ENCODE results near the gene U2AF1.
A peak's percentile ranks its signal among the peaks of the same experiment; 100 is the strongest.
"Not testable (repeated sequence)": the region's sequence is repeated elsewhere in the genome, so short reads cannot be mapped to it uniquely, and the experiment has no call there.

The U2AF1 gene

DNA sequence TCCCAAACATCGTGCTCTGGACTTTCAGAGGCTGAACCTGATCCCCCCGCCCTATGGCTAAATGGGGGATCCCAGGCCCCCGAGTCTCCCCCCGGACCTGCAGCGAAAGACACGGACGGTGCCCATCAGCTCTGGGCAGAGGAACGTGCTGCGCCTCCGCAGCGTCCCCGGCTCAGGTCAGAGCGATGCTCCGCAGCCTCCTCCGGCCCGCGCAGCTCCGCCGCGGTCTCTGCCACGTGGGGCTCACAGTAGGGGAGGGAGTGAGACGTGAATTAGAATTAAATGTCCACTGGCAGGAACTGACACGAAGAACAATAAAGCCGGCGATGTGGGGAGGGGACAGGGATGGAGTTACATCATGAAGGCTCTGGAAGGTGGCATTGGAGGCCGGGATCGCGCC lies 30.7 kb downstream of the U2AF1 start:
- ATAC-seq = not testable (repeated sequence)

DNA sequence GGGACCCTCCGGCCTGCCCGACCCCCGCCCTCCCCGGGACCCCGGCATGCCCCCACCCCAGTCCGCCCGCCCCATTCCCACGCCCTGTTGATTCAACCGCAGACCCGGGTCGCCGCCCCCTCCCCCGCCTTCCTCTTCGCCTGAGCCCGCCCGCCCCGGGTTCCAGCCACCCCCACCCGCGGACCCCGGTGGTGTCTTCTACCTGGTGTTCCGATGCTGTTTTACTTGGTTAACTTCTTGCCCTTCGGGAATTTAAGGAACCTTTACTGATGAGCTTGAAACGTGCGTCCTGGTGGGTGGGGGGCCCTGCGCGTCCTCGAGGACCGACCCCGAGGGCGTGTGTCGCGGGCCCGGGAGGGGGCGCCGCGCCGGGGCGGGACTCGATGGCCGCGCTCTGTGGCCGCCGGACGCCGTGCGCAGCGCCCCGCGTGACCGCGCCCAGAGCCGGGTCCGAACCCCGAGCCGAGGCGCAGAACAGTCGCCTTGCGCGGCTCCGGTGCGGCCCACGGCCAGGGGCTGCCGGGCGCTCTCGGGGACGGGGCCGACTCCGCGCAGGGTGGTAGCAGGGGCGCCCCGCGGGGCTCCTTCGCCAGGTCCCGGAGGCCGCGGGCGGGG lies 31.2 kb downstream of the U2AF1 start:
- ATAC-seq, DNase-seq: not testable (repeated sequence)

More for the DNA sequence above, 30.7 kb downstream of the U2AF1 start:
- DNase-seq = not testable (repeated sequence)

- not testable (repeated sequence) for DNase-seq
- ATAC-seq = peak; percentile 65
Observed at GRCh38 chr21:43075170-43076022, 32.0 kb downstream of the U2AF1 start, which contains the start of gene CBS. TSS of gene CBS (minus strand) at chr21:43075835. CDS start at chr21:43072193, 3,642 bp downstream.

- DNase-seq, ATAC-seq: not testable (repeated sequence)
Observed at GRCh38 chr21:43074401-43075169, 32.8 kb downstream of the U2AF1 start.

- DNase-seq, ATAC-seq: not testable (repeated sequence)
Observed at GRCh38 chr21:43072742-43073141, 34.6 kb downstream of the U2AF1 start.

- ATAC-seq, DNase-seq: not testable (repeated sequence)
Observed at GRCh38 chr21:43069682-43070081, 37.7 kb downstream of the U2AF1 start.

DNA sequence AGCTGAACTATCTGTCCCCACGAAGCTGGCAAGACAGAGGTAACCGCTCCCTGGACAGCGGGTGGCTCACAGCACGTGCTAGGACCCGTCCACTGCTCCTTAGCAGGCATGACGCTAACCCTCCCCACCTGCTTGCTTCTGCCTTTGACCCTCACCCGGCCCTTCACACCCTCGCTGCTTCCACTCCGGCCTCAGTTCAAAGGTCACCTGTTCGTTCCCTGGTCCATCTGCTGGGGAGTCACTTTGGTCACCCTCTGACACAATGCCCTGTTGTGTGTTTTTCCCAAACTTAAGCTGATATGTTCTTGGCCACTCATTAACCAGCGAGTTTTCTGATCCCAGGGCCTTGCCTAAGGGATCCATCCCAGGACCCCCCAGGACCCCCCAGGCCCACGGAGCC lies 39.3 kb downstream of the U2AF1 start:
- not testable (repeated sequence) for DNase-seq, ATAC-seq

- not testable (repeated sequence) for DNase-seq, ATAC-seq
Observed at GRCh38 chr21:43066690-43067089, 40.7 kb downstream of the U2AF1 start.

DNA sequence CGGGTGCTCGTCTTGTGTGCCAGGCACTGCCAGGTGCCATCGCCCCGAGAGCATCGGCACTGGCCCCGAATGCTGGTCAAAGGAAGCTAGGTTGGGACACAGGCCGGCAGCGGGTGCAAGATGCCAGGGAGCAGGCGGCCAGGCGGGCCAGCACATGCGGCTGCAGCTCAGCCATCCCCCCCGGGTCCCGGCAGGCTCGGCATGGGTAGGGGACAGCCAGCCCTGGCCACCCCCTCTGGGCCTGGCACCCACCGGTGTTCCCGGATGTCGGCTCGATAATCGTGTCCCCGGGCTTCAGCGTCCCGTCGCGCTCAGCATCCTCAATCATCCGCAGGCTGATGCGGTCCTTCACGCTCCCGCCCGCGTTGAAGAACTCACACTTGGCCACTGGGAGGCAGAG lies 41.4 kb downstream of the U2AF1 start:
- DNase-seq, ATAC-seq: not testable (repeated sequence)

DNA sequence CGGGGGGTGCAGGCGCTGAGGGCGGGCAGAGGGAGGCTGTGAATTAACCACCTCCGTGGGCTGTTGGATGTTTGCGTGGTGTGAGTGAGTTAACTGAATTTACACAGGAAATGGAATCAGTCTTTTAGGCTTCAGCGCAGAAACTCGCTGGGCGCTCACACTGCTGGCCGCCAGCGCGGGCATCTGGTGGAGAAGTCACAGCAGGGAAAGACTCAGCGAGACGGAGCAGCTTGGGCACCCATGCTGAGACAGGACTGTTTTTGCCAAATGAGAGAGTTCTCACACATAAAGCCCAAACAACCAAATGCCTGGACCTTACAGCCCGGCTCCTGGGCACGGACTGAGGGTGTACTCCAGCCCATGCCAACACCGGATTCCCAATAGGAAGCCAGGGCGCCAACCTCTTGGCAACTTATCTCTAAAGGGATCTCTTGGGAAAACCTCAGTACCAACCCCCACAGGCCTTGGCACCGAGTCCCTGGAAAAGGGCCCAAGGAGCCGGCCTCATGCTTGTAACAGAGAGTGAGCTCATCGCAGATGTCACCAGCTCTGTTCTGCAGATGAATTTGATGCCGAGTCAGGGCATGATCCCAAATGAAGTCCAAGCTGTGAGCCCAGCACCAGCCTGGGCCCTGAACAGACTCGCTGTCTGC lies 43.0 kb downstream of the U2AF1 start:
- not testable (repeated sequence) for DNase-seq, ATAC-seq

GRCh38 chr21:43062955-43063664 lies 44.3 kb downstream of the U2AF1 start:
- not testable (repeated sequence) for DNase-seq, ATAC-seq

DNA sequence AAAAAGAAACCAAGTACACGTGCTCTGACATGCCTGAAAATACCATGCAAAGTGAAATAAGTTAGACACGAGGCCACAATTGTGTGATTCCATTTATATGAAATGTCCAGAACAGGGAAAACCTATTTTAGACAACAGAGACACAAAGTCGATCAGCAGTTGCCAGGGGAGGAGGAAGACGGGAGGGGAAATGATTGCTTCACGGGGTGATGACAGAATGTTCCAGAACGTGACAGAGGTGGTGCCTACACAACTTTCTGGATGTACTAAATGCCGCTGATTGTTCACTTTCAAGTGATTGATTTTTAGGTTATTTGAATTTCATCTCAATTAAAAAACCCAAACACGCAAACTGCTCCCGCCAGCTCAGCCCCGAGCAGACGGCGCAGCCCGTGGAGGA lies 54.3 kb downstream of the U2AF1 start:
- not testable (repeated sequence) for ATAC-seq, DNase-seq

- ATAC-seq = peak; percentile 68
- not testable (repeated sequence) for DNase-seq
Observed at GRCh38 chr21:43045876-43046821, 61.2 kb downstream of the U2AF1 start.

GRCh38 chr21:43045165-43045875 lies 62.0 kb downstream of the U2AF1 start:
- ATAC-seq = peak; percentile 66
- not testable (repeated sequence) for DNase-seq

GRCh38 chr21:43044547-43044946 lies 62.8 kb downstream of the U2AF1 start:
- ATAC-seq, DNase-seq: not testable (repeated sequence)

GRCh38 chr21:43043291-43043690 lies 64.1 kb downstream of the U2AF1 start:
- not testable (repeated sequence) for ATAC-seq, DNase-seq
